Mucosa of stomach (tissue), 1 donor: ENCODE data around the gene PABPC1L2B.
"Not testable (repeated sequence)": the region's sequence is repeated elsewhere in the genome, so short reads cannot be mapped to it uniquely, and the experiment has no call there.

Source experiments
- H3K27me3 ChIP-seq: one replicate; pipeline ENCODE4 v1.7.0; 2013; ENCODE audit warnings: mild to moderate bottlenecking, low read length; ENCODE audit not compliant: control insufficient read depth, insufficient read depth
- H3K36me3 ChIP-seq: one replicate; pipeline ENCODE4 v1.7.0; 2013; ENCODE audit warnings: low read length; ENCODE audit not compliant: control insufficient read depth, insufficient read depth
- H3K4me1 ChIP-seq: one replicate; pipeline ENCODE4 v1.7.0; 2013; ENCODE audit warnings: mild to moderate bottlenecking, low read length; ENCODE audit not compliant: control insufficient read depth, insufficient read depth
- H3K4me3 ChIP-seq: one replicate; pipeline ENCODE4 v1.7.0; 2013; ENCODE audit warnings: low read length
- H3K9ac ChIP-seq: one replicate; pipeline ENCODE4 v1.7.0; 2013; ENCODE audit warnings: mild to moderate bottlenecking, low read length, moderate library complexity
- H3K9me3 ChIP-seq: one replicate; pipeline ENCODE4 v1.7.0; 2013; ENCODE audit warnings: mild to moderate bottlenecking, low read length, moderate library complexity; ENCODE audit not compliant: control insufficient read depth
- donor health status: Pancreatic carcinoma.

PABPC1L2B gene

DNA sequence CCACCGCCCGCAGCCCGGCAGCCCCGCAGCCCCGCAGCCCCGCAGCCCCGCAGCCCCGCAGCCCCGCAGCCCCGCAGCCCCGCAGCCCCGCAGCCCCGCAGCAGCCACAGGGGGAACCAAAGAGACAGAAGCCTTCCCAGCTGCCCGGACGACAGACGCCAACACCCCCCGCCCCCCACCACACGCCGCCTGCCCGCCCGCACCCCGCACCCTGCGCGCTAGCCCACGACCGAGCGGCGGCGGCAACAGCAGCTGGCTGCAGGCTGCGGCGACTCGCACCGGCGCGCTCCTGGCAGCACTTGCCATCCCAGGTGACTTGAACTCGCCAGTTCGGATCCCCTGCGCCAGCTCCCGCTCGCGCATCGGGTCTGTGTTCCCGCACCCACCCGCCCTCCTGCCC lies at the start of gene PABPC1L2B:
Gene PABPC1L2B, plus strand, starts transcription at position 207 of the 400 bp plus-strand sequence. CDS start 704 bp downstream, outside the sequence.
- not testable (repeated sequence) for H3K4me3 ChIP-seq, H3K9me3 ChIP-seq, H3K27me3 ChIP-seq, H3K36me3 ChIP-seq, H3K9ac ChIP-seq, H3K4me1 ChIP-seq

- H3K4me1 ChIP-seq, H3K36me3 ChIP-seq, H3K9me3 ChIP-seq, H3K4me3 ChIP-seq, H3K27me3 ChIP-seq, H3K9ac ChIP-seq: not testable (repeated sequence)
These were observed 42.8 kb upstream of the PABPC1L2B start for GRCh38 chrX:72959971-72960370.

GRCh38 chrX:72971859-72972258 lies 30.9 kb upstream of the PABPC1L2B start:
- not testable (repeated sequence) for H3K4me1 ChIP-seq, H3K4me3 ChIP-seq, H3K36me3 ChIP-seq, H3K27me3 ChIP-seq, H3K9ac ChIP-seq, H3K9me3 ChIP-seq

DNA sequence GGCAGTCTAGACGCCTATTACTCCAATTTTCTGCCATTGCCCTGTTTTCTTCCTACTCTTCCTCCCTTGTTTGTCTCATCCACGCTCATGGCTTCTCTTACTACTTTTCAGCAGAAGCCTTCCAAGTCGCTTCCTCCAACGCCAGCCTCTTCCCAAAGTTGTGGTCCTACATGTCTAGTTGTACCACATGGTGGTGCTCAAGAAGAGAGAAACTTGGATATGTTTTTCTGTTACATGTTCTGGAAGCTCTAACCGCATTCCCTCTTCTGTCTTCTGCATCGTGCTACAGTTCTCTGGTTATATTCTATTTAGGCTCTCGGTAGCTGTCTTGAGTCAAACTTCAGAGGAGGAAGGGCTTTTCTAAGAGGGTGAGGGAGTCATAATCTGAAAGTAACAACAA lies 27.9 kb upstream of the PABPC1L2B start:
- not testable (repeated sequence) for H3K9me3 ChIP-seq, H3K9ac ChIP-seq, H3K4me3 ChIP-seq, H3K27me3 ChIP-seq, H3K4me1 ChIP-seq, H3K36me3 ChIP-seq

- not testable (repeated sequence) for H3K36me3 ChIP-seq, H3K9me3 ChIP-seq, H3K9ac ChIP-seq, H3K4me3 ChIP-seq, H3K4me1 ChIP-seq, H3K27me3 ChIP-seq
These were observed 21.8 kb upstream of the PABPC1L2B start for GRCh38 chrX:72980894-72981469.

DNA sequence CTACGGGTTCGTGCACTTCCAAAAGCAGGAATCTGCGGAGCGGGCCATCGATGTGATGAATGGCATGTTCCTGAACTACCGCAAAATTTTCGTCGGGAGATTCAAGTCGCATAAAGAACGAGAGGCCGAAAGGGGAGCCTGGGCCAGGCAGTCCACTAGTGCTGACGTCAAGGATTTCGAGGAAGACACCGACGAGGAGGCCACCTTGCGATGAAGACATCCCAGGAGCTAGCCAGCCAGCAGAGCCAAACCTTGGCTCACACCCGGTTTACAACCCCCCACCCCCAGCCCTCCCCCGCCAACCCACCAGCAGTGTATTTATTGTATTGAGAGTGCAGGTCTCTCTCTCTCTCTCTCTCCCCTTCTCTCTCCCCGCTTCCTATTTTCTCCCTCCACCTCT lies 1.3 kb downstream of the PABPC1L2B start:
- not testable (repeated sequence) for H3K4me1 ChIP-seq, H3K9ac ChIP-seq, H3K9me3 ChIP-seq, H3K27me3 ChIP-seq, H3K4me3 ChIP-seq, H3K36me3 ChIP-seq

GRCh38 chrX:73021361-73022092 lies 18.8 kb downstream of the PABPC1L2B start:
- H3K4me1 ChIP-seq, result no peaks in the 10 kb centered on the region
- no peak overlapping the region for H3K9ac ChIP-seq
- no peaks in the 10 kb centered on the region for H3K27me3 ChIP-seq
- H3K4me3 ChIP-seq, result no peak overlapping the region
- H3K36me3 ChIP-seq, result no peaks in the 10 kb centered on the region
- no peaks in the 10 kb centered on the region for H3K9me3 ChIP-seq

- not testable (repeated sequence) for H3K9ac ChIP-seq, H3K4me1 ChIP-seq, H3K9me3 ChIP-seq, H3K4me3 ChIP-seq, H3K36me3 ChIP-seq, H3K27me3 ChIP-seq
These were observed 19.3 kb downstream of the PABPC1L2B start for GRCh38 chrX:73022093-73022445.

DNA sequence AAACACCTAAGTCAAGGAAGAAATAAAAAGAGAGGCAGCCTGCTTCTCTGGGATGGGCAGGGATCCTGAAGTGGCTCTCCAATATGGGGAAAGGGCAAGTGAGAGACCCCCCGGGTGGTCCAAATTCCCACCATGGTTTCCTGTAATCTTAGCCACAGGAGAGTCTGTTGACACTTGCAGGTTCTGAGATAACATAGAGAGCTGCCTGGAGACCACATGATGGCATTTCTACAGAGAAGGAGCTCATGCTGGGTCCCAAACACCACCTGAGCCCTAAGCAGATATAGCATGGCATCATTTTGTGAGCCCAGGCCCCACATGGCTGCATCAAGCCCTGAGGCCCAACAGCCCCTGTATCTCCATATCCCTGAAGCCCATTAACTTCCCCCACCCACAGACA lies 26.1 kb downstream of the PABPC1L2B start:
- Histone ChIP-seq H3K9me3 (no peaks in the 10 kb centered on the region), H3K36me3 (no peaks in the 10 kb centered on the region), H3K4me3 (no peak overlapping the region), H3K4me1 (no peaks in the 10 kb centered on the region), H3K9ac (no peak overlapping the region), H3K27me3 (no peaks in the 10 kb centered on the region)
